ENCODE measurements around the gene TNS1. TPM values are rescaled to one million over a fixed set of nuclear protein-coding genes. Genes with fewer than 3 reads are reported as not detected.

Gene TNS1
- total RNA-seq, 1 donor from 2014 or later = 0.24 TPM

- H3K36me3 Mint-ChIP-seq = no peaks in the 10 kb centered on the region
- H3K4me2 ChIP-seq = no peak overlapping the region
- H3K27me3 ChIP-seq = peaks cover 19% of the 10 kb centered on the region
- H3F3A ChIP-seq (ENCODE audit: low read depth) = no peaks in the 10 kb centered on the region
- no peaks in the 10 kb centered on the region for H3K79me2 ChIP-seq (ENCODE audit: low read depth)
- H3K4me1 Mint-ChIP-seq = peaks cover 30% of the 10 kb centered on the region
- H3K27ac Mint-ChIP-seq = peak overlapping the region; percentile 5
- H3K4me3 Mint-ChIP-seq = no peak overlapping the region
- H2AFZ ChIP-seq (replicated peaks) = no peak overlapping the region
- no peaks in the 10 kb centered on the region for H3K27me3 Mint-ChIP-seq (ENCODE audit: insufficient read depth, low read depth)
- H3K27ac ChIP-seq = no peak overlapping the region
- H3K4me3 ChIP-seq = no peak overlapping the region
- H4K20me1 ChIP-seq (ENCODE audit: low read depth) = no peaks in the 10 kb centered on the region
- no peak for DNase-seq (ENCODE audit: low spot score)
- TF ChIP-seq CTCF (IDR thresholded peaks at IDR 0.05) (no peak), EZH2phosphoT487 (IDR thresholded peaks at IDR 0.05) (no peak)
- no peaks in the 10 kb centered on the region for H3K9me3 Mint-ChIP-seq
- H3K9me3 ChIP-seq (ENCODE audit: low read depth) = no peaks in the 10 kb centered on the region
- no peak overlapping the region for H3K9ac ChIP-seq
- H3K36me3 ChIP-seq = no peaks in the 10 kb centered on the region
- no peaks in the 10 kb centered on the region for H3K4me1 ChIP-seq
Observed at GRCh38 chr2:217994776-217995274, 8.0 kb downstream of the TNS1 start.

- Histone ChIP-seq H3K27ac (no peak overlapping the region), H3K4me2 (no peak overlapping the region), H3K4me1 (no peaks in the 10 kb centered on the region), H3K79me2 (ENCODE audit: low read depth) (no peaks in the 10 kb centered on the region), H3K4me3 (no peak overlapping the region), H3F3A (ENCODE audit: low read depth) (no peaks in the 10 kb centered on the region), H3K36me3 (no peaks in the 10 kb centered on the region), H4K20me1 (ENCODE audit: low read depth) (no peaks in the 10 kb centered on the region), H3K9me3 (ENCODE audit: low read depth) (no peaks in the 10 kb centered on the region), H2AFZ (replicated peaks) (no peak overlapping the region), H3K9ac (no peak overlapping the region), H3K27me3 (peaks cover 19% of the 10 kb centered on the region)
- H3K9me3 Mint-ChIP-seq = no peaks in the 10 kb centered on the region
- H3K4me3 Mint-ChIP-seq = peak overlapping the region; percentile 28
- H3K4me1 Mint-ChIP-seq = peaks cover 28% of the 10 kb centered on the region
- H3K27ac Mint-ChIP-seq = no peak overlapping the region
- no peaks in the 10 kb centered on the region for H3K36me3 Mint-ChIP-seq
- TF ChIP-seq EZH2phosphoT487 (IDR thresholded peaks at IDR 0.05) (no peak), CTCF (IDR thresholded peaks at IDR 0.05) (peak; percentile 95)
- no peaks in the 10 kb centered on the region for H3K27me3 Mint-ChIP-seq (ENCODE audit: insufficient read depth, low read depth)
- DNase-seq (ENCODE audit: low spot score) = peak; percentile 83
Observed at GRCh38 chr2:217993817-217994463, 8.9 kb downstream of the TNS1 start.

- DNase-seq (ENCODE audit: low spot score) = no peak
- Histone ChIP-seq H3K36me3 (no peaks in the 10 kb centered on the region), H3K9ac (no peak overlapping the region), H3K79me2 (ENCODE audit: low read depth) (no peaks in the 10 kb centered on the region), H2AFZ (replicated peaks) (no peak overlapping the region), H3K4me1 (no peaks in the 10 kb centered on the region), H3K9me3 (ENCODE audit: low read depth) (no peaks in the 10 kb centered on the region), H4K20me1 (ENCODE audit: low read depth) (no peaks in the 10 kb centered on the region), H3K4me3 (no peak overlapping the region), H3K4me2 (no peak overlapping the region), H3K27ac (no peak overlapping the region), H3K27me3 (peaks cover 19% of the 10 kb centered on the region), H3F3A (ENCODE audit: low read depth) (no peaks in the 10 kb centered on the region)
- TF ChIP-seq EZH2 (IDR thresholded peaks at IDR 0.05) = no peak
- no peak for TF ChIP-seq CTCF (IDR thresholded peaks at IDR 0.05)
- TF ChIP-seq EZH2phosphoT487 (IDR thresholded peaks at IDR 0.05) = no peak
- Mint-ChIP-seq H3K4me3 (no peak overlapping the region), H3K27me3 (ENCODE audit: insufficient read depth, low read depth) (no peaks in the 10 kb centered on the region), H3K9me3 (no peaks in the 10 kb centered on the region), H3K27ac (peak overlapping the region; percentile 18), H3K4me1 (peaks cover 34% of the 10 kb centered on the region), H3K36me3 (no peaks in the 10 kb centered on the region)
Observed at GRCh38 chr2:217993138-217993537, 9.7 kb downstream of the TNS1 start.
